Activated CD4-positive, CD25-positive, alpha-beta regulatory T cell treated with anti-CD3 and anti-CD28 coated beads, Interleukin-2, amount 50 U/mL, for 24 hours (primary cell): ENCODE results near the gene LYPD6B.
"Not testable (repeated sequence)": the region's sequence is repeated elsewhere in the genome, so short reads cannot be mapped to it uniquely, and the experiment has no call there.

Experiments used
- ATAC-seq, 2 donors: fragments of 150-1000 bp; cut with Tn5 transposase; one replicate each; pipeline ENCODE4 v1.10.0; 2021; ENCODE audit warnings: mild to moderate bottlenecking in 1 of 2, moderate library complexity in 1 of 2

LYPD6B gene

DNA sequence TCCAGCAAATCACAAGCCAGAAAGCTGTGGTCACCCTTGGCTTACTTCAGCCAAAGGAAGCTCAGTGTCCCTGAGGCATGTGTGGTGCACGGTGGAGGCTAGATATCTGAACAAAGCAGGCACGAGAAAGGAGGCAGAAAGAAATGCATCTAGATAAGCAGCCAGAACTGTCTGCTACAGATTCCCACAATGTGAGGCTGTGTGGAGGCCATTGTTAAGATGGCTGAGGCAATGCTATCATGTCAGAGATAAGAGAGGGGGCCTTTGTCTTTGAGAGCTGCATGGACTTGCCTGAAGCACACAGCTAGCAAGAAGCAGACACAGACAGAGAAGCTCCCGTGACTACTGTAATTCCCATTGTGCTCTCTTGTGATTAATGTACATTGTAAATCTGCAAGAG lies 181.4 kb downstream of the LYPD6B start:
- ATAC-seq, result no peak

DNA sequence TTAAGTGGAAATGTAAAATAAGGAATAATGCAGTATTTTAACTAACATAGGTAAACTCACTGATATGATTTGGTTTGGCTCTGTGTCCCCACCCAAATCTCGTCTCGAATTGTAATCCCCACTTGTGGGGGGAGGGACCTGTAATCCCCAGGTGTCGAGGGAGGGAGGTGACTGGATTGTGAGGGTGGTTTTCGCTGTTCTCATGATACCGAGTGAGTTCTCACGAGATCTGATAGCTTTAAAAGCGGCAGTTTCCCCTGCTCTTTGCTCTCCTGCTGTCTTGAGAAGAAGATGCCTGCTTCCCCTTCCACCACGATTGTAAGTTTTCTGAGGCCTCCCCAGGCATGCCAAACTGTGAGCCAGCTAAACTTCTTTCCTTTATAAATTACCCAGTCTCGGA lies 182.5 kb downstream of the LYPD6B start:
- no peak for ATAC-seq

DNA sequence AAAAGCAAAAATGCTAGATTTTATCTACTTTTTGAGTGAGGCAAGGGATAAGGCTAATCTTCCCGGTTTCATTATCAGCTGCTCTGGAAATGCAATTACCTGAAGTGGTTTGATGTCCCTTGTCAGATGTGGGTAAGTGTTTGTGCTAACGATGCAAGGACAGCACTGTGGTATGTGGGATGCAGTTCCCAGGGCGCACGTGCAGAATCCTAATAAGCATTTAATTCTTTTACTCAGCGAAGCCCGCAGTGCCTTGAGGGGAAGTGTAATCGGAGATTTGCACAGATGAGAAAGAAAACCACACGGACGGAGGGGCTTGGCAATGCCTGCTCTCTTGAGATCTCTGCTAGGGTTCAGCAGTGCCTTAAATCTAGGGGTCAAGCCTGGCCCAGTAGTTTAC lies 183.4 kb downstream of the LYPD6B start:
- ATAC-seq, result no peak

DNA sequence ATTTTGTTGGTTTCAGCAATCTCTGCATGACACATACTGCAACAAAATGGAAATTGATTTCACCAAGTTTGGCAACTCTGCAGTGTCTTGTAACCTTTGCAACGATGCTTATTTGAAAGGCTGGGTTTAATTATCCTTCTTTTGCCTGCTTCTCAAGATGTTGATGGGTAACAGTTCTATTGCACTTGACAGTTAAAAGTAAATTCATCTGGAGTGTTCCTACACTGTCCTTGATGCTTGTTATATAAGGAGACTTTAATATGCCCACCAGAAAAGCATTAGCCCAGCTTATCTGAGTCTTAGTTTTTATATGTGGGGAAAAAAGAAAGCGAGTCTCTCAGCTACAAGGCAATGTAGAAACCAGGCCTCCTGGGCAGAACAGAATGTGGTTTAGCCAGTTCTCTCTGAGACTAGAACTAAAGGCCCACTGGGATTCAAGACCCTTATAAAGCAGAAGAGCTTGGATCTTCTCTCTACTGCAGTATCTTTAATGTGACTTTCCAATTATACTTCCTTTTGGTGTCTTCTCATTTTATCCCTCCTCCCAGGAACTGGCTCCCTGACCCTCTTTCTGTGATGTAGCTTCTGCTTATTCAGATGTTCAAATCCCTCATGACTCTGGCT lies 185.1 kb downstream of the LYPD6B start:
- no peak for ATAC-seq

DNA sequence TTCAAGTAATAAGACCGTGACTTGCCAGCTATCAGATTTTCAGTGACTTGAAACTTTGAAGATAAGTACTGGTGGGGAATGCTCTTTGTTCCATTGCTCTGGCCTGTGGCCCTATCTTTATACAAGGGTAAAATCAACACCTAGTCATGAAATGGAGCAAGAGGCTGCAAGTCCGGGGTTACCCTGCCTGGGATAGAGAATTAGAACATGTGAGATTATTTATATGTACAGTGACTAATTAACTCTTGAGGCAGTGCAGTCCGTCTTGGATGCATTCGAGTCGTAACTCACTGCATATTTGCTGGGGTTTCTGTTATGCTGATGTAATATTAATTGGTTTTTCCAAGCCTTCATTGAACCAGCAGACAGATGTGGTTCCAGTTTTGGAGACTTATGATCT lies 186.0 kb downstream of the LYPD6B start:
- no peak for ATAC-seq

DNA sequence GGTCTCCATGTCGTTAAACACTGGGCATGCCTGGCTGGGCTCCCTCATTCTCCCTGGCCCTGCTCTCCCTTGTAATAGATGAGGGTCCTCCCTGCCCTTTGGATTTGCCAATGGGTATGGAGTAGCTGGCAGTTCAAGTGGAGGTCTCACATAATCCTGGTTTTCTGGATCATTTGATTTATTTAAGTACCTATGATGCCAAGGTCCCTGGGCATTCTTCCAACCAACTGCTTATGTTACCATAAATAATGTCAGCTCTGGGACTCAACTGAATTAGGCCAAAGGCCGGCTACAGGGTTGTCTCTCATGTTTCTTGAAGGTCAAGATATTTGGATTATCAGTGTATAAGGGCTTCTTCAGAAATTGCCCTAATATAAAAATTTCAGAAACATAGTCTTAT lies 186.9 kb downstream of the LYPD6B start:
- no peak for ATAC-seq

DNA sequence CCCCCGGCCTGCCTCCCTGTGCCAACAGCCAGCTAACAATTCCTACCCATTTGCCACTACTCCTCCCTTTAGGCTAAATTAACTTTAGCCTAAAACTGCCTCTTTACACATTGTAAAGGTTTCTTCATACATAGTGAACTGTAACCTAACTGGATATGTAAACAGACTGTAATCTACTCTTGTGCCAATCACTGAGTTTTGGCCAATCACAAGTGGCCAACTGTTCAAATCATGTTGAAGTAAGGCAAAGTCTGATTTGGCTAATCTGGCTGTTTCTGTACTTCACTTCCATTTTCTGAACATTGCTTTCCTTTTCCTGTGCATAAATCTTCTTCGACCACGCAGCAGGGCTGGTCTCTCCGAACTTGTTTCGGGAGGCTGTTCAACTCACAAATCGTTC lies 188.3 kb downstream of the LYPD6B start:
- no peak for ATAC-seq

DNA sequence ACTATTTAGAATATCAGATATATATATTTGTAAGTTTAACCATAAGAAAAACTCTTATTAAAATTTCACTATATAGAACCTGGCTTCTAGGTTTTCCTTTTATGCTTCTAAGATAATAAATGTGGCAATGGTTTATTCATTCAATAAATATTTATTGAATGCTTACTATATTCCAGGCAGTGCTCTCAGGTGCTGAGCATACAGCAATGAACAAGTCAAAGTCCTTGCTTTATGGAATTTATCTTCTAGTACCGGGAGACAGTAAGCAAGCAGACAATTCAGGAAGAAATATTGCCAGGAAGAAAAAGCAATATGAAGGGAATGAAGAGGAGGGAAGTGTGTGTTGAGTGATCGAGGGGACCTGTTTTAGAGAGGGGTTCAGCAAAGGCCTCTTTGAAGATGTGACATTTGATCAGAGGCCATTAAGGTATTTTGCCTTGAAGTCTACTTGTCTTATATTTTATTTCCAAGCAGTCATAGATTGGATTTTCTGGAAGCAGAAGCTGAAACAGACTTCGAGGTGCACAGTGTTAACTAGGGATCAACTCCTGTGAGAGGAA lies 197.4 kb downstream of the LYPD6B start:
- no peak for ATAC-seq

DNA sequence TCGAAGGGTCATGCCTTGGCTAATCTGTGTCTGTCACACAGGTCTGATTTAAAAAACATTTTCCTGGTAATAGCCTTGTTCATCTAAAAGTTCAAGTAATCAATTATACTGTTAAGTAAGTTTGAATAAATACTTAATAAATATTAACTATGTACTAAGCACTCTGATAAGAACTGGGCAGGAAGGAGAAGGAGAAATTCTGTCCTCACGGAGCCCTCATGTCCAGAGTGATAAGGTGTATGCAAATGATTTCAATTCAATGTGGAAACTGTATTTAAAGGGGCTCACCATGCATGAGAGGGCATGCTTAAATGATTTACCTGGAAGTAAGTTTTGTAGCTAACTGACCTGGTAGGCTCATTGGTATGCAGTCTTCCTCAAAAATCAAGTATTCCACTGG lies 197.9 kb downstream of the LYPD6B start:
- ATAC-seq, result no peak

DNA sequence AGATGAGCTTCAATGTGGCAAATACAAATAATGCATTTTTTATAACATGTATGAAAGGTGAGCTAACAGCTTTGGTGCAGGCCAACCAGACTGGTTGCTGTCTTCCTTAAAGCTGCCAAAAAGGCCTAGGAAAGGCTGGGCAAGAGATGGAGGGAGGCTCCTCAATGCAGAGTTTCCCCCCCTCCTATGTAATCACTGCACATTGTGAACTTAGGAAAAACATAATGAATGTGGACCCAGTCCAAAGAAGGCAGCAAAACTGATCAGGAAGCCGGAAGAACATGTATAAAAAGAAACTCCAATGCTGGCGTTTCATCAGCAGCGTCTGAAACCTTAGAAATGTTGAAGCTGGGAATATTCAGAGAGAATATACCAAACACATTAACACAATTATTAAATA lies 207.7 kb downstream of the LYPD6B start:
- no peak for ATAC-seq

DNA sequence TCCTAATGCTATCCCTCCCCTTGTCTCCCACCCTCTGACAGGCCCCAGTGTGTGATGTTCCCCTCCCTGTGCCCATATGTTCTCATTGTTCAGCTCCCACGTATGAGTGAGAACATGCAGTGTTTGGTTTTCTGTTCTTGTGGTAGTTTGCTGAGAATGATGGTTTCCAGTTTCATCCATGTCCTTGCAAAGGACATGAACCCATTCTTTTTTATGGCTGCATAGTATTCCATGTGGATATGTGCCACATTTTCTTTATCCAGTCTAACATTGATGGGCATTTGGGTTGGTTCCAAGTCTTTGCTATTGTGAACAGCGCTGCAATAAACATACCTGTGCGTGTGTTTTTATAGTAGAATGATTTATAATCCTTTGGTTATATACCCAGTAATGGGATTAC lies 212.9 kb downstream of the LYPD6B start:
- ATAC-seq, result not testable (repeated sequence)

DNA sequence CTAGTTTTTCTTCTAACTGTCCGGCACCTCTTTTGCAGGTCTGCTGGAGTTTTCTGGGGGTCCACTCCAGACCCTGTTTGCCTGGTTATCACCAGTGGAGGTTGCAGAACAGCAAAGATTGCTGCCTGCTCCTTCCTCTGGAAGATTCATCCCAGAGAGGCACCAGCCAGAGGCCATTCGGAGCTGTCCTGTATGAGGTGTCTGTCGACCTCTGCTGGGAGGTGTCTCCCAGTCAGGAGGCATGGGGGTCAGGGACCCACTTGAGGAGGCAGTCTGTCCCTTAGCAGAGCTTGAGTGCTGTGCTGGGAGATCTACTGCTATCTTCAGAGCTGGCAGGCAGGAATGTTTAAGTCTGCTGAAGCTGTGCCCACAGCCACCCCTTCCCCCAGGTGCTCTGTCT lies 218.4 kb downstream of the LYPD6B start:
- ATAC-seq, result not testable (repeated sequence)

DNA sequence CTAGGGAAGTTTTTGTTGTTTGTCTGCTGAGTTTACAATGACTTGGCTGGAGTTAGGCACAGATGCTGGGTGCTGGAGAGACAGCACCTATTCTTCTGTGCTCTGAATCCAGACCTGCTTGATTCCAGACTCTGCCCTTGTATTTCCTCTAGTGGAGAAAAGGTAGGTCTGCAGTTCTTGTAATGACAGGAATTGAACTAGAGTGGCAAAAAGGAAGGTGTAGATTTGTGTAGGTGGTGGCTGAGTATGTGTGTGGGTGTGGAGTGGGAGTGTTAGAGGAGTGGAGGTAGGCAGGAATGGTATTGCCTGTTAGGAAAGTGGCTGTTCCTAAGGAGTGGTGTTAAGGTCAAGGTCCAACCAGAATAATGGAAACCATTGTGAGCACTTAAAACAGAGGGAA lies 220.0 kb downstream of the LYPD6B start:
- no peak for ATAC-seq

DNA sequence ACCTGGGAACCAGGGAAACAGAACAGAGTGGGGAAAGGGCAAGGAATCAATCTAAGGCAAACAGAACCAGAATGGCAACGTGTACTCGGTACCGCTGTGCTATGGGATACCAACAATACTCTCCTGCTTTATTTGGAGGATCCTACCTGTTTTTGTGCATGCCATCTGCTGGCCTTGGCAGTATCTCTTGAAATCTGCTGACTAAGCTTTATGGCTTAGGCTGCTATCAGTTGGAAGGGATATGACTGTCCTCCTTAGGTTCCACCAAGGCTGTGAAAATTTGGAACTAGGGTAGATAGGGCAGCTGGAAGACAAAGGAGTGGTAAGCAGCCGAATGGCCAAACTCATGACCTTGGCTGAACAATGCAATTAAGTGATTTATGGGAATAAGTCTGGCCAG lies 220.6 kb downstream of the LYPD6B start:
- no peak for ATAC-seq

DNA sequence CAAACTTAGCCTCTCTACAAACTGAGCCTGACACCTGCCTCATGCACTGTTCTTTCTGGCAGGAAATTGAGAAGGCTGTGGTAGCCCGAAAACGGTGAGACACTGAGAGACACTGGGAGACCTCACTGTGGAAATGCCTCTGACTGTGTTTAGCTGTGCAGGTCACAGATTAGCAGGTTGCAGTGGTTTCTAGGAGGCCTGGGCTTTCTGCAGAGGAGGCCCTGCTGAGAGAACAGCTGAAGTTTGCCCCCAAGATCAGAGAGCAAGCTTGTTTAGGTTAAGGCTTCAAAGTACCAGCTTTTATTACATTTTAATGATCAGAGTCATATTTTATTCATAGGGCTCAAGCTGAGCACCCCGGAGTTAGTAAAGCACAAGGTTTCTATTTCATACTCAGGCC lies 223.2 kb downstream of the LYPD6B start:
- no peak for ATAC-seq
